GM12891 (cell line): ENCODE measurements around the gene DAZAP1.
A peak's percentile ranks its signal among the peaks of the same experiment; 100 is the strongest.

Source experiments
- PAX5 ChIP-seq: IDR thresholded peaks from 2 replicates; pipeline ENCODE4 v1.6.1; 2011; ENCODE audit warnings: low read length, moderate library complexity, mild to moderate bottlenecking; ENCODE audit not compliant: insufficient read depth, severe bottlenecking
- POLR2A ChIP-seq: IDR thresholded peaks from 2 replicates; pipeline ENCODE4 v1.6.1; 2011; ENCODE audit warnings: low read depth, low read length, control low read depth
- POLR2AphosphoS5 ChIP-seq: IDR thresholded peaks from 2 replicates; pipeline ENCODE4 v1.6.1; 2011; ENCODE audit warnings: low read depth, low read length, control low read depth
- TAF1 ChIP-seq: IDR thresholded peaks from 2 replicates; pipeline ENCODE4 v1.6.1; 2011; ENCODE audit warnings: low read depth, low read length, control low read depth

GRCh38 chr19:1410789-1411188, 3.4 kb downstream of the DAZAP1 start:
- no peak for TF ChIP-seq POLR2A
- 0 out of 2 replicates have a peak, but pooled peaks have one; percentile 16 for TF ChIP-seq POLR2AphosphoS5
- no peak for TF ChIP-seq PAX5
- no peak for TF ChIP-seq TAF1
